Endothelial cell of umbilical vein (primary cell): ENCODE data around the gene STPG4.
"Not testable (repeated sequence)": the region's sequence is repeated elsewhere in the genome, so short reads cannot be mapped to it uniquely, and the experiment has no call there.

ENCODE experiments used
- EZH2 ChIP-seq: IDR thresholded peaks from 2 replicates; pipeline ENCODE4 v1.6.1; 2012; ENCODE audit warnings: borderline replicate concordance, low read depth, mild to moderate bottlenecking, moderate library complexity, low read length, inconsistent platforms; ENCODE audit not compliant: severe bottlenecking
- FOS ChIP-seq: IDR thresholded peaks from 2 replicates; pipeline ENCODE4 v1.6.1; 2011; ENCODE audit warnings: mild to moderate bottlenecking, low read length, moderate library complexity, borderline replicate concordance; ENCODE audit not compliant: insufficient read depth
- GATA2 ChIP-seq: IDR thresholded peaks from 2 replicates; pipeline ENCODE4 v1.7.0; 2011; ENCODE audit warnings: low read depth, mild to moderate bottlenecking, moderate library complexity, mixed read lengths, low read length; ENCODE audit not compliant: insufficient read length, insufficient read depth
- JUN ChIP-seq: IDR thresholded peaks from 2 replicates; pipeline ENCODE4 v1.6.1; 2011; ENCODE audit warnings: borderline replicate concordance, low read depth; ENCODE audit not compliant: insufficient read length, insufficient read depth
- MAX ChIP-seq: IDR thresholded peaks from 2 replicates; pipeline ENCODE4 v1.6.1; 2011; ENCODE audit not compliant: insufficient read depth, insufficient read length
- POLR2A ChIP-seq: IDR thresholded peaks from 2 replicates; pipeline ENCODE4 v1.6.1; 2012; ENCODE audit warnings: low read depth, mild to moderate bottlenecking, control low read depth, low read length
- POLR2AphosphoS5 ChIP-seq: IDR thresholded peaks from 2 replicates; pipeline ENCODE4 v1.6.1; 2012; ENCODE audit warnings: low read depth, mild to moderate bottlenecking, control low read depth, low read length, moderate library complexity; ENCODE audit not compliant: insufficient read depth
- TF ChIP-seq, protein P1 (sequence below), 2 donors: IDR thresholded peaks; 1 replicate in 1 of 2; 2 replicates in 1 of 2; pipeline ENCODE4 v1.5.1; 2011; ENCODE audit warnings: low read length in 2 of 2, mild to moderate bottlenecking in 2 of 2, moderate library complexity in 2 of 2, control low read depth in 1 of 2, inconsistent platforms in 1 of 2, low read depth in 1 of 2; ENCODE audit not compliant: insufficient read depth in 1 of 2; ENCODE audit errors: extremely low read depth in 1 of 2

- TF ChIP-seq, protein P1, sequence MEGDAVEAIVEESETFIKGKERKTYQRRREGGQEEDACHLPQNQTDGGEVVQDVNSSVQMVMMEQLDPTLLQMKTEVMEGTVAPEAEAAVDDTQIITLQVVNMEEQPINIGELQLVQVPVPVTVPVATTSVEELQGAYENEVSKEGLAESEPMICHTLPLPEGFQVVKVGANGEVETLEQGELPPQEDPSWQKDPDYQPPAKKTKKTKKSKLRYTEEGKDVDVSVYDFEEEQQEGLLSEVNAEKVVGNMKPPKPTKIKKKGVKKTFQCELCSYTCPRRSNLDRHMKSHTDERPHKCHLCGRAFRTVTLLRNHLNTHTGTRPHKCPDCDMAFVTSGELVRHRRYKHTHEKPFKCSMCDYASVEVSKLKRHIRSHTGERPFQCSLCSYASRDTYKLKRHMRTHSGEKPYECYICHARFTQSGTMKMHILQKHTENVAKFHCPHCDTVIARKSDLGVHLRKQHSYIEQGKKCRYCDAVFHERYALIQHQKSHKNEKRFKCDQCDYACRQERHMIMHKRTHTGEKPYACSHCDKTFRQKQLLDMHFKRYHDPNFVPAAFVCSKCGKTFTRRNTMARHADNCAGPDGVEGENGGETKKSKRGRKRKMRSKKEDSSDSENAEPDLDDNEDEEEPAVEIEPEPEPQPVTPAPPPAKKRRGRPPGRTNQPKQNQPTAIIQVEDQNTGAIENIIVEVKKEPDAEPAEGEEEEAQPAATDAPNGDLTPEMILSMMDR (IDR thresholded peaks at IDR 0.05; ENCODE audit: extremely low read depth in 1 of 2, insufficient read depth in 1 of 2, low read depth in 1 of 2, low read length in 2 of 2) = not testable (repeated sequence)
- TF ChIP-seq MAX, EZH2, POLR2A, FOS, POLR2AphosphoS5, JUN, GATA2: not testable (repeated sequence)
Measured at GRCh38 chr2:47108267-47109006, 46.7 kb downstream of the STPG4 start.
